Endothelial cell of umbilical vein (primary cell): Measurements from ENCODE around the gene P2RY2. TPM values are rescaled to one million over a fixed set of nuclear protein-coding genes. Genes with fewer than 3 reads are reported as not detected.

Source experiments
- BruUV-seq: library from RNA; stranded (reverse); fragments of 400-500 nt; replicated peaks from 2 replicates; lab custom pipeline; 2021; lab: Mats Ljungman, UMichigan
- CTCF ChIA-PET: fragments of 300-600, 350-600 bp; sonication (Branson Sonifier 250); formaldehyde crosslinking; loops from one replicate; lab custom pipeline; 2021; ENCODE audit warnings: antibody characterized with exemption, inconsistent platforms; lab: Charles Lee
- POLR2A ChIA-PET: fragments of 300-600, 350-600 bp; sonication (Branson Sonifier 250); formaldehyde crosslinking; loops from one replicate; lab custom pipeline; 2021; ENCODE audit warnings: antibody characterized with exemption, inconsistent platforms; lab: Charles Lee
- DNase-seq: peaks from one replicate; pipeline ENCODE4 v3.0.0-alpha.2; 2011; ENCODE audit warnings: low read depth, low spot score
- FAIRE-seq: peaks from 2 replicates; lab custom pipeline; 2011; peaks lifted over from hg19 to GRCh38; lab: Jason Lieb, UNC
- H2AFZ ChIP-seq: 2 replicates; pipeline ENCODE4 v1.6.0; 2012; ENCODE audit warnings: low read depth, low read length, control low read depth, inconsistent platforms
- H3K27ac ChIP-seq: 2 replicates; pipeline ENCODE4 v1.5.1; 2011; ENCODE audit warnings: low read depth, mild to moderate bottlenecking, control low read depth, low read length, moderate library complexity; ENCODE audit not compliant: insufficient read depth
- H3K27me3 ChIP-seq, 2 experiments: 2 replicates each; pipeline versions ENCODE4 v1.6.0 to v1.6.1; 2011; ENCODE audit warnings: low read length in 2 of 2, mixed read lengths in 1 of 2; ENCODE audit not compliant: control insufficient read depth in 2 of 2, insufficient read depth in 2 of 2
- H3K36me3 ChIP-seq, 2 experiments: 2 replicates in 1 of 2; 3 replicates in 1 of 2; pipeline ENCODE4 v1.5.1; 2011; ENCODE audit warnings: low read length in 2 of 2, mild to moderate bottlenecking in 1 of 2, moderate library complexity in 1 of 2; ENCODE audit not compliant: control insufficient read depth in 2 of 2, insufficient read depth in 2 of 2; ENCODE audit errors: extremely low read depth in 1 of 2
- H3K4me1 ChIP-seq: 3 replicates; pipeline ENCODE4 v1.5.1; 2011; ENCODE audit warnings: mild to moderate bottlenecking, low read length; ENCODE audit not compliant: control insufficient read depth, insufficient read depth; ENCODE audit errors: extremely low read depth
- H3K4me2 ChIP-seq: 2 replicates; pipeline ENCODE4 v1.6.1; 2011; ENCODE audit warnings: low read length, control low read depth, mixed read lengths; ENCODE audit not compliant: insufficient read depth
- H3K4me3 ChIP-seq, 3 experiments: fragments of 200-600 bp in 1 of 3; sonication (generic), shearing (Covaris generic) in 1 of 3; replicated peaks in 1 of 3; 2 replicates each; pipeline ENCODE4 v1.5.1; 2011 to 2016; ENCODE audit warnings: control low read depth in 3 of 3, low read length in 3 of 3, mild to moderate bottlenecking in 2 of 3, inconsistent platforms in 1 of 3, low read depth in 1 of 3, moderate library complexity in 1 of 3; ENCODE audit not compliant: insufficient read depth in 1 of 3
- H3K79me2 ChIP-seq: 2 replicates; pipeline ENCODE4 v1.6.0; 2012; ENCODE audit warnings: low read length, inconsistent platforms; ENCODE audit not compliant: control insufficient read depth, insufficient read depth
- H3K9ac ChIP-seq: replicated peaks from 2 replicates; pipeline ENCODE3; 2011; ENCODE audit warnings: low read length, control low read depth; ENCODE audit not compliant: insufficient read depth; ENCODE audit errors: extremely low read depth
- H3K9me1 ChIP-seq: replicated peaks from 3 replicates; pipeline ENCODE4 v1.6.0; 2011; ENCODE audit warnings: mild to moderate bottlenecking, low read length; ENCODE audit not compliant: control insufficient read depth, insufficient read depth; ENCODE audit errors: extremely low read depth
- H3K9me3 ChIP-seq: replicated peaks from 2 replicates; pipeline ENCODE4 v1.5.1; 2012; ENCODE audit warnings: low read length, inconsistent platforms; ENCODE audit not compliant: control insufficient read depth, insufficient read depth
- H4K20me1 ChIP-seq: replicated peaks from 2 replicates; pipeline ENCODE3; 2011; ENCODE audit warnings: mild to moderate bottlenecking, low read length; ENCODE audit not compliant: control insufficient read depth, insufficient read depth; ENCODE audit errors: extremely low read depth
- EZH2 ChIP-seq: IDR thresholded peaks from 2 replicates; pipeline ENCODE4 v1.6.1; 2012; ENCODE audit warnings: borderline replicate concordance, low read depth, mild to moderate bottlenecking, moderate library complexity, low read length, inconsistent platforms; ENCODE audit not compliant: severe bottlenecking
- FOS ChIP-seq: IDR thresholded peaks from 2 replicates; pipeline ENCODE4 v1.6.1; 2011; ENCODE audit warnings: mild to moderate bottlenecking, low read length, moderate library complexity, borderline replicate concordance; ENCODE audit not compliant: insufficient read depth
- GATA2 ChIP-seq: IDR thresholded peaks from 2 replicates; pipeline ENCODE4 v1.7.0; 2011; ENCODE audit warnings: low read depth, mild to moderate bottlenecking, moderate library complexity, mixed read lengths, low read length; ENCODE audit not compliant: insufficient read length, insufficient read depth
- JUN ChIP-seq: IDR thresholded peaks from 2 replicates; pipeline ENCODE4 v1.6.1; 2011; ENCODE audit warnings: borderline replicate concordance, low read depth; ENCODE audit not compliant: insufficient read length, insufficient read depth
- MYC ChIP-seq: IDR thresholded peaks from one replicate; pipeline ENCODE4 v1.6.1; 2011; ENCODE audit warnings: mild to moderate bottlenecking, low read depth, low read length
- POLR2A ChIP-seq: IDR thresholded peaks from 2 replicates; pipeline ENCODE4 v1.6.1; 2012; ENCODE audit warnings: low read depth, mild to moderate bottlenecking, control low read depth, low read length
- POLR2AphosphoS5 ChIP-seq: IDR thresholded peaks from 2 replicates; pipeline ENCODE4 v1.6.1; 2012; ENCODE audit warnings: low read depth, mild to moderate bottlenecking, control low read depth, low read length, moderate library complexity; ENCODE audit not compliant: insufficient read depth
- dilution Hi-C: fragments of 300-500 bp; cut with MboI; formaldehyde crosslinking; loops from one replicate; pipeline ENCODE4 v1.15.0; 2019; ENCODE audit warnings: low sequenced_read_pairs; ENCODE audit not compliant: extremely low pct_ligation_motif_present
- intact Hi-C: fragments of 100-400 bp; cut with micrococcal nuclease; formaldehyde crosslinking; loops from one replicate; pipeline ENCODE4 v1.10.0; 2022
- polyA plus RNA-seq, 4 experiments: library from polyadenylated mRNA; depleted of rRNA in 3 of 4; stranded (reverse) in 3 of 4; unstranded in 1 of 4; fragments of >200 nt; gene quantifications; 2 replicates each; pipeline versions ENCODE4 v1.2.1 to v1.2.3, GENCODE V29; 2011 to 2012; ENCODE audit warnings: missing spikeins in 1 of 4
- total RNA-seq: library from RNA; stranded (reverse); gene quantifications from 2 replicates; pipeline ENCODE4 v1.2.3, GENCODE V29; 2021
- TF ChIP-seq, protein P1 (sequence below), 2 donors: IDR thresholded peaks; 1 replicate in 1 of 2; 2 replicates in 1 of 2; pipeline ENCODE4 v1.5.1; 2011; ENCODE audit warnings: low read length in 2 of 2, mild to moderate bottlenecking in 2 of 2, moderate library complexity in 2 of 2, control low read depth in 1 of 2, inconsistent platforms in 1 of 2, low read depth in 1 of 2; ENCODE audit not compliant: insufficient read depth in 1 of 2; ENCODE audit errors: extremely low read depth in 1 of 2
- TF ChIP-seq, protein P2 (sequence below): IDR thresholded peaks from 2 replicates; pipeline ENCODE4 v1.6.1; 2011; ENCODE audit not compliant: insufficient read depth, insufficient read length

P2RY2 gene
- total and polyA plus RNA-seq, 2 donors (not counting 3 experiments of a cell fraction or from before 2014, with no cell fraction given) = 4.8 to 5.6 TPM

DNA sequence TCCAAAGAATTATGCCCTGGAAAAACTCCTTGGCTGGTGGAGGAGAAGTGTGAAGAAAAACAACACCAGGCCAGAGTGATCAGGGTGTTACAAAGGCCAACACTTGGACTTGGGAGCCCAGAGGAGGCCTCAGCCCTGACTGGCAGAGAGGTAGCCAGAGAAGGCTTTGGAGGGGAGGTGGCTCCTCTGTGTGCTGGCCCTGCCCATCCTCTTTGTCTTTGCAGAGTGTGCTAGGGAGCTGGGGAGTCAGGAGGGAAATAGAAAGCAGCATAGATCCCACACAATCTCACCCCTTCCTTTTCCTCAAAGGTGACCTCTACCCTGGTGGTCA, 42.0 kb downstream of the P2RY2 start:
- ChIA-PET CTCF (no interaction called here), POLR2A (no interaction called here)
- no peak for TF ChIP-seq JUN
- TF ChIP-seq GATA2 = no peak
- TF ChIP-seq MYC = no peak
- no peak for TF ChIP-seq EZH2
- TF ChIP-seq, protein P1, sequence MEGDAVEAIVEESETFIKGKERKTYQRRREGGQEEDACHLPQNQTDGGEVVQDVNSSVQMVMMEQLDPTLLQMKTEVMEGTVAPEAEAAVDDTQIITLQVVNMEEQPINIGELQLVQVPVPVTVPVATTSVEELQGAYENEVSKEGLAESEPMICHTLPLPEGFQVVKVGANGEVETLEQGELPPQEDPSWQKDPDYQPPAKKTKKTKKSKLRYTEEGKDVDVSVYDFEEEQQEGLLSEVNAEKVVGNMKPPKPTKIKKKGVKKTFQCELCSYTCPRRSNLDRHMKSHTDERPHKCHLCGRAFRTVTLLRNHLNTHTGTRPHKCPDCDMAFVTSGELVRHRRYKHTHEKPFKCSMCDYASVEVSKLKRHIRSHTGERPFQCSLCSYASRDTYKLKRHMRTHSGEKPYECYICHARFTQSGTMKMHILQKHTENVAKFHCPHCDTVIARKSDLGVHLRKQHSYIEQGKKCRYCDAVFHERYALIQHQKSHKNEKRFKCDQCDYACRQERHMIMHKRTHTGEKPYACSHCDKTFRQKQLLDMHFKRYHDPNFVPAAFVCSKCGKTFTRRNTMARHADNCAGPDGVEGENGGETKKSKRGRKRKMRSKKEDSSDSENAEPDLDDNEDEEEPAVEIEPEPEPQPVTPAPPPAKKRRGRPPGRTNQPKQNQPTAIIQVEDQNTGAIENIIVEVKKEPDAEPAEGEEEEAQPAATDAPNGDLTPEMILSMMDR (IDR thresholded peaks at IDR 0.05; ENCODE audit: extremely low read depth in 1 of 2, insufficient read depth in 1 of 2, low read depth in 1 of 2, low read length in 2 of 2) = no peak
- TF ChIP-seq, protein P2, sequence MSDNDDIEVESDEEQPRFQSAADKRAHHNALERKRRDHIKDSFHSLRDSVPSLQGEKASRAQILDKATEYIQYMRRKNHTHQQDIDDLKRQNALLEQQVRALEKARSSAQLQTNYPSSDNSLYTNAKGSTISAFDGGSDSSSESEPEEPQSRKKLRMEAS = no peak
- no peak for TF ChIP-seq FOS
- no peak for TF ChIP-seq POLR2A
- no peak for TF ChIP-seq POLR2AphosphoS5
- H3K27ac ChIP-seq = no peak overlapping the region
- no peaks in the 10 kb centered on the region for H3K36me3 ChIP-seq
- no peaks in the 10 kb centered on the region for H4K20me1 ChIP-seq
- no peaks in the 10 kb centered on the region for H3K9me1 ChIP-seq
- peaks cover 6% of the 10 kb centered on the region for H3K4me1 ChIP-seq
- no peak overlapping the region for H3K4me2 ChIP-seq
- H3K9me3 ChIP-seq = no peaks in the 10 kb centered on the region
- FAIRE-seq = no peak
- H3K27me3 ChIP-seq = peaks cover 10 to 23% of the 10 kb centered on the region in 2 experiments
- no peaks in the 10 kb centered on the region for H3K79me2 ChIP-seq
- no peak overlapping the region for H3K9ac ChIP-seq
- intact Hi-C loops (no loop called here), dilution Hi-C loops (no loop called here)
- no peak overlapping the region for H3K4me3 ChIP-seq
- no TSS peak for BruUV-seq
- H2AFZ ChIP-seq = no peak overlapping the region
- no peak for DNase-seq
